ENCODE results near the gene RBM19.

RBM19 gene

GRCh38 chr12:113823016-113823415 is 143.1 kb downstream of the RBM19 start:
- H3K4me3 ChIP-seq (ENCODE audit: low read depth in 1 of 2, low read length in 1 of 2): no peak overlapping the region
- H3K9me3 ChIP-seq: no peaks in the 10 kb centered on the region
- H3K27me3 ChIP-seq: no peaks in the 10 kb centered on the region
- no peak overlapping the region for H3K27ac ChIP-seq
- no peaks in the 10 kb centered on the region for H3K4me1 ChIP-seq (ENCODE audit: control insufficient read depth in 1 of 2, insufficient read depth in 1 of 2, low read depth in 1 of 2, low read length in 1 of 2)
- H3K36me3 ChIP-seq: peaks cover 13% of the 10 kb centered on the region
- no peak for TF ChIP-seq CTCF (IDR thresholded peaks at IDR 0.05)

- TF ChIP-seq CTCF (IDR thresholded peaks at IDR 0.05): no peak
- Histone ChIP-seq H3K27me3 (no peaks in the 10 kb centered on the region), H3K27ac (no peak overlapping the region), H3K9me3 (no peaks in the 10 kb centered on the region), H3K4me3 (ENCODE audit: low read depth in 1 of 2, low read length in 1 of 2) (no peak overlapping the region), H3K36me3 (peaks cover 19% of the 10 kb centered on the region), H3K4me1 (ENCODE audit: control insufficient read depth in 1 of 2, insufficient read depth in 1 of 2, low read depth in 1 of 2, low read length in 1 of 2) (no peaks in the 10 kb centered on the region)
Observed at GRCh38 chr12:113820842-113821241, 145.3 kb downstream of the RBM19 start.

- no peak overlapping the region for H3K27ac ChIP-seq
- peaks cover 19% of the 10 kb centered on the region for H3K36me3 ChIP-seq
- no peak for TF ChIP-seq CTCF (IDR thresholded peaks at IDR 0.05)
- H3K4me1 ChIP-seq (ENCODE audit: control insufficient read depth in 1 of 2, insufficient read depth in 1 of 2, low read depth in 1 of 2, low read length in 1 of 2): no peaks in the 10 kb centered on the region
- no peaks in the 10 kb centered on the region for H3K27me3 ChIP-seq
- H3K9me3 ChIP-seq: no peaks in the 10 kb centered on the region
- no peak overlapping the region for H3K4me3 ChIP-seq (ENCODE audit: low read depth in 1 of 2, low read length in 1 of 2)
Observed at GRCh38 chr12:113820309-113820708, 145.8 kb downstream of the RBM19 start.

GRCh38 chr12:113819495-113819894 is 146.6 kb downstream of the RBM19 start:
- H3K27ac ChIP-seq: no peak overlapping the region
- TF ChIP-seq CTCF (IDR thresholded peaks at IDR 0.05): no peak
- peaks cover 19% of the 10 kb centered on the region for H3K36me3 ChIP-seq
- H3K4me1 ChIP-seq (ENCODE audit: control insufficient read depth in 1 of 2, insufficient read depth in 1 of 2, low read depth in 1 of 2, low read length in 1 of 2): no peaks in the 10 kb centered on the region
- H3K9me3 ChIP-seq: no peaks in the 10 kb centered on the region
- H3K4me3 ChIP-seq (ENCODE audit: low read depth in 1 of 2, low read length in 1 of 2): no peak overlapping the region
- no peaks in the 10 kb centered on the region for H3K27me3 ChIP-seq

- Histone ChIP-seq H3K4me1 (ENCODE audit: control insufficient read depth in 1 of 2, insufficient read depth in 1 of 2, low read depth in 1 of 2, low read length in 1 of 2) (no peaks in the 10 kb centered on the region), H3K27ac (no peak overlapping the region), H3K4me3 (ENCODE audit: low read depth in 1 of 2, low read length in 1 of 2) (no peak overlapping the region), H3K9me3 (no peaks in the 10 kb centered on the region), H3K27me3 (no peaks in the 10 kb centered on the region), H3K36me3 (peaks cover 19% of the 10 kb centered on the region)
- TF ChIP-seq CTCF (IDR thresholded peaks at IDR 0.05): no peak
Observed at GRCh38 chr12:113818833-113819232, 147.3 kb downstream of the RBM19 start.

- no peak for TF ChIP-seq CTCF (IDR thresholded peaks at IDR 0.05)
- H3K36me3 ChIP-seq: peaks cover 19% of the 10 kb centered on the region
- H3K4me3 ChIP-seq (ENCODE audit: low read depth in 1 of 2, low read length in 1 of 2): no peak overlapping the region
- no peak overlapping the region for H3K27ac ChIP-seq
- no peaks in the 10 kb centered on the region for H3K4me1 ChIP-seq (ENCODE audit: control insufficient read depth in 1 of 2, insufficient read depth in 1 of 2, low read depth in 1 of 2, low read length in 1 of 2)
- no peaks in the 10 kb centered on the region for H3K9me3 ChIP-seq
- no peaks in the 10 kb centered on the region for H3K27me3 ChIP-seq
Observed at GRCh38 chr12:113818283-113818682, 147.8 kb downstream of the RBM19 start.

Measured in neutrophil (primary cell).